Kasumi-1 (cell line): ENCODE measurements around the gene RGS9BP.
"Not testable (repeated sequence)": the region's sequence is repeated elsewhere in the genome, so short reads cannot be mapped to it uniquely, and the experiment has no call there.

Source experiments
- DNase-seq, 2 experiments: peaks; one replicate each; lab custom pipeline; 2025; lab: John Stamatoyannopoulos, UW

RGS9BP gene

GRCh38 chr19:32671883-32672593 lies 3.6 kb upstream of the RGS9BP start:
- DNase-seq, result no peak

- no peak for DNase-seq
These were observed 2.8 kb upstream of the RGS9BP start for GRCh38 chr19:32672841-32673240.

GRCh38 chr19:32673573-32673972 lies 2.1 kb upstream of the RGS9BP start:
- no peak for DNase-seq

DNA sequence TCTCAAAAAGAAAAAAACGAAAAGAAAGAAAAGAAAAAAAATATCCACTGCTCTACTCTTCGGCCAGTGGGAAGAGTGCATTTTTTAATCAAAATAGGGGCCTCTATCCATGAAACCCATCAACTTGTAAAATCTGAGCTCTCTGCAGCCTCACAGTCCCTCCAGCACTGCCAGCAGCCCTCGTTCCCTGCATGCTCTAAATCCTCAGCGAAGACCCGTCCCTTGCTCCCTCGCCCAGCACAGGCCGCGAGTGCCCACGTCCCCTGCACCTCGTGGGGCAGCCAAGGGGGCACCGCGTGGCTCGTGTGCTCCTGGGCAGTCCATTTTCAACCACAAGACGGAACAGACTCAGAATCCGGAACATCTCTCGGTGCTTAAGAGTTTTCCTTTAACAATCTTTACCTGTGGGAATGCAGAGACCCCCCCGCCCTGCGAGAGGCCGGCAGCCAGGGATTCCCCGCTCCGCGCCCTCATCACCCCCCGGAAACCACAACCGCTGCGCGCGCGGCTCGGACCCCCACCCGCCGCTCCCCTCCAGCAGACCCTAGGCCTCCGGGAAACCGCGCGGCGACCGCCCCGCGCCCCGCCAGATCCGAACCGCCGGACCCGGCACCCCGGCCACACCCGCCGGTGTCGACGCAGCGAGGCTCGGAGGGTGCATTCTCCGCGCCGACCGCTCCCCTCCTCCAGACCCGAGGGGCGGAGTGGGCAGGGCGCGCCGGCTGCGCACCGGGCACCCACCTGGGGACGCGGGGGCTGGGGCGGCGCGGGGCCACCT lies 1.3 kb upstream of the RGS9BP start:
- DNase-seq, result no peak

DNA sequence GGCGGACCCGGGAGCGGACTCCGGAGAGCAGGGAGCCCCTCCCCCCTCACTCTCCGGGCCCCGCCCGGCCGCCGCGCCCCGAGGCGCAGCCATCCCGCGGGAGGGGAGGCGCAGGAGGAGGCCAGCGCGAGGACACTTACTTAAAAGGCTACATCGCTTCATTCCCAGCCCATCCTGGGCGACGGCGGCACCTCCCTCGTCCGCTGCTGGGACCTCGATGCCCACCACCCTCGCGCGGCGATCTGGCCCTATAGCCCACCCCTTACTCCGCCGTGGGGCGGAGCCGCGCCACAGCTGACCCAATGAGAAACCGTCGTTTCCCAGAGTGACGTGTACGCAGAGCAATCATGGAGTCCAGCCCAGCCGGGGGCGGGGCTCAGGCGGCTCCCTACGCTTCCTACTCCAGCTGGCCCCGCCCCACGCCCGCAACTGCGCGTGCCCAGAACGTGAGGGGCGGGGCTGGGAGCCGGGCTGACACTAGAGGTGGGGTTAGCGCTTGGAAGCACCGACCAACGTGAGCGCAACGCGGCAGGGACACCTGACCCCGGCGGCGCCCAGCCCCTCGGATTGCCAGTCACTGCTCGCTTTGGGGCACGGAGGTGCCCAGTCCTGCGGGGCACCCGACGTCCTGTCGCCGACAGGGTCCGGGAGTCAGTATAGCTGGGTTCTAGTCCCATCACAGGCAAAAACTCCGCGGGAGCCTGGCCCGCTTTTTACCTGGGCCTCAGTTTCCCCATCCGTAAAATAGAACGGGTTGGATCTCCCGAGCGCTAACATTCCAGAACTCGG lies 523 bp upstream of the RGS9BP start, which contains the start of gene ANKRD27:
Gene ANKRD27, minus strand, starts transcription at position 250 of the 789 bp plus-strand sequence. CDS start 16,165 bp downstream, outside the sequence.
- peak; percentile 96 to 98 for DNase-seq

DNA sequence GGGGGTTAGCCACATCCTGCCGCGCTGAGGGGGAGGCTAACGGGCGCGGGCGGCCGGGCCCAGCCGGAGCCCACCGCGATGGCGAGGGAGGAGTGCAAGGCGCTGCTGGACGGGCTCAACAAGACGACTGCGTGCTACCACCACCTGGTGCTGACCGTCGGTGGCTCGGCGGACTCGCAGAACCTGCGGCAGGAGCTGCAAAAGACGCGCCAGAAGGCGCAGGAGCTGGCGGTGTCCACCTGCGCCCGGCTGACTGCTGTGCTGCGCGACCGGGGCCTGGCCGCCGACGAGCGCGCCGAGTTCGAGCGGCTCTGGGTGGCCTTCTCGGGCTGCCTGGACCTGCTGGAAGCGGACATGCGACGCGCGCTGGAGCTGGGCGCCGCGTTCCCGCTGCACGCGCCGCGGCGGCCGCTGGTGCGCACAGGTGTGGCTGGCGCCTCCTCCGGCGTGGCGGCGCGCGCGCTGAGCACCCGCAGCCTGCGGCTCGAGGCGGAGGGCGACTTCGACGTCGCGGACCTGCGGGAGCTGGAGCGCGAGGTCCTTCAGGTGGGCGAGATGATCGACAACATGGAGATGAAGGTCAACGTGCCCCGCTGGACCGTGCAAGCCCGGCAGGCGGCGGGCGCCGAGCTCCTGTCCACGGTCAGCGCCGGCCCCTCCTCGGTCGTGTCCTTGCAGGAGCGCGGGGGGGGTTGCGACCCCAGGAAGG lies 692 bp downstream of the RGS9BP start:
- no peak for DNase-seq

DNA sequence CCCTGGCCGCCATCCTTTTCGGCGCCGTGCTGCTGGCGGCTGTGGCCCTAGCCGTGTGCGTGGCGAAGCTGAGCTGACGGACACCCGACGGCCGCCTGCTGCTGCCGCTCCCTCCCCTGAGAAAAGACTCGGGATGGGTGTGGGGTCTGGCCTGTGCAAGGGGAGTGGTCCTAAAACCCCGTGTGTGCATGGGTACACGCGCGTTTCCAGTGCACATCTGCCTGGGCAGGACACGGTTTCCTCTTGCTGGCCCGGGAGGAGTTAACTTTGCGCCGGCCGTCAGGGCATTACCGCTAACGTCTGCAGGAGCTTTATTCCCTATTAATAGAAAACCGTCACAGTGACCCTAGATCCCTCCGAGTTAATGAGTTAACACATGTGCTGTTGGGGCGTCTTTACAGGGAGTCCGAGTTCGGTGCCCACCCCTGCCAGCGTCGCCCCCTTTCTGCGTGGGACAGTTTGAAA lies 1.3 kb downstream of the RGS9BP start:
- DNase-seq, result no peak

DNA sequence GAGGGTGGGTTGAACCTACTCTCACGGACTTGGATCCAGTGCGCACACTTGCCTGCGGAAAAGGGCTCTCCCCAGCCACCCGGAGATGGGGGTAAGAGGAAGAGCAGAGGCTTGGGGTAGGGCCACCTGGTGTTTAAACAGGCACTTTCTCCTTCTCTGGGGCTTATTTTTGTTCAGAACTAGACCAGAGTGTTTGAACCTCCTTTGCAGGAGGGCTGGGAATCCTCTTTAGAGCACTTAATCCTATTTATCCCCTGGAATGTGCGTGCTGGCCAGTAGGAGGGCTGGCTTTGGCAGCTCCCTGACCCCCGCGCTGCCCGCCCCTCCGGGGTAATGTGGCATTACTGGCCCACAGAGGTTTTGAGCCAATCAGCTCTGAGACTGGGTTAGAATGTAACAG lies 2.0 kb downstream of the RGS9BP start:
- DNase-seq, result peak; percentile 8 to 18

GRCh38 chr19:32680986-32681385 lies 5.3 kb downstream of the RGS9BP start:
- DNase-seq, result no peak

DNA sequence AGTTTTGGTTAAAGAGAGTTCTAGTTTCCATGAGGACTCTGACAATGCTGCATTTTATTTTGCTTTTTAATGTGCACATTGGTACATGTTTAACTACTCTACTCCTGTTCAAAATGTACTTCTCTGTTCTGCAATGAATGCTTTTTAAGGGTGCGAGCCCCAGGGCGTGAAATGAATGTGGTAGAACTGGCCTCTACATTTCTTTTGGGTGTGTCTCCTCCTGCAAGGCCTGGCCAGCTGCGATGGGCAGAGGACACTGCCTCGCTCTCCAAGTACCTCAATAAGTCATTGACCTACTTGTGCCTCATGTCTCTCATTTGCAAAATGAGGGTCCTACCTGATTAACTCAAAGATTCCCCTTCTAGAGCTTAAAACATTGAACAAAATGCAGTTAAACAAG lies 6.7 kb downstream of the RGS9BP start:
- DNase-seq, result no peak

- no peak for DNase-seq
These were observed 11.3 kb downstream of the RGS9BP start for GRCh38 chr19:32686847-32687475.

DNA sequence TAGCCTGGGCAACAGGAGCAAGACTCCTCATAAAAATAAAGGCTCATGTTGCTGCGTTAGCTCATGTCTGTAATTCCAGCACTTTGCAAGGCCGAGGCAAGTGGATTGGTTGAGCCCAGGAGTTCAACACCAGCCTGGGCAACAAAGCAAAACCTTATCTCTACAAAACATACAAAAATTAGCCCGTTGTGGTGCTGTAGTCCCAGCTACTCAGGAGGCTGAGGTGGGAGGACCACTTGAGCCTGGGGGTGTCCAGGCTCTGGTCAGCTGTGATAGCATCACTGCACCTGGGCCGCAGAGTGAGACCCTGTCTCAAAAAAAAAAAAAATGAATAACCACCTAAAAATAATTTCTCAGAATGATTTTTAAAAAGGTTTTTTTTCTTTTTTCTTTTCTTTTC lies 12.0 kb downstream of the RGS9BP start:
- DNase-seq, result no peak

DNA sequence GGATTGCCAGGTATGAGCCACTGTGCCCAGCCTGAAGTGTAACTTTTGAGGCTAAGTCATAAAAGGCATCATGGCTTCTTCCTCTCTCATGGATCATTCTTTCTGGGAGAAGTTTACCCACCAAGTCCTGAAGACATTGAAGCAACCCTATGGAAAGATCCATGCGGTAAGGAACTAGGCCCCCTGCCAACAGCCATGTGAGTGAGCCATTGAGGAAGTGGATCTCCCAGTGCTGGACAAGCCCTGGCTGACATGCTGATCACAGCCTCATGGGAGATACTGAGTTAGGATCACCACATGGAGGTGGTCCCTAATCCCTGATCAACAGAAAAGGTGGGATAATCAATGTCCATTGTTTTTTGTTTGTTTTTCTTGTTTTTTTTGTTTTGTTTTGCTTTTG lies 12.7 kb downstream of the RGS9BP start:
- no peak for DNase-seq

DNA sequence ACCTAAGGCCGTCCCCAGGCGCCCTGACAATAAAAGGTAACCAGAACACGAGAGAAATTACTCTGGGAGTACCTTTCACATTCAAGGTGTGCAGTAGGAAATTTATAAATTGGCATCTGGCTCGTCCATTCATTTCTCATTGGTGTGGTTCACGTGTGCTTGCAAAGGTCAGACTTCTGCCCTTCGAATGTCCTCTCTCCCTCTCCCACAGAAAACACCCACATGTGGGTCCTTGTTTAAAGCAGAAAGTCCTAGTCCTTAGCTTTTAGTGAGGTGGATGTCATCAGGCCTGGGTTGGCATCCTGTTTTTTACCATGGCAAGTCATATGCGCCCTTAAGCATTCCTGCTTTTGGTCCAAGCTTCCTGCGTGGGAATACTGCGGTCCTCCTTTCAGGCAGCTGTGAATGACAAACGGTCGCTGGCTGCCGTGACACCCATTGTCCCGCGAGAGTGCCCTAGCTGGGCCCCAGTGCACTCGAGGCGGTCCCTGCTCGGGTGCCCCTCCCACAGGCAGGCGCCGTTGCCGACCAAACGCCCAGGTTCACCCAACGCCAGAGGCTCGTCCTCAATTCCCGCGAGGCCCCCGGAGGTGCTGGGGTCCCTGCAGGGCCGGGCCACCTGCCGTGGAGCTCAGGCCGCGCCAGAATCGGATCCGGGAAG lies 15.8 kb downstream of the RGS9BP start, which contains the start of gene NUDT19:
Gene NUDT19, plus strand, starts transcription at position 531 of the 661 bp plus-strand sequence. CDS start 140 bp downstream, outside the sequence.
- peak; percentile 71 to 78 for DNase-seq

DNA sequence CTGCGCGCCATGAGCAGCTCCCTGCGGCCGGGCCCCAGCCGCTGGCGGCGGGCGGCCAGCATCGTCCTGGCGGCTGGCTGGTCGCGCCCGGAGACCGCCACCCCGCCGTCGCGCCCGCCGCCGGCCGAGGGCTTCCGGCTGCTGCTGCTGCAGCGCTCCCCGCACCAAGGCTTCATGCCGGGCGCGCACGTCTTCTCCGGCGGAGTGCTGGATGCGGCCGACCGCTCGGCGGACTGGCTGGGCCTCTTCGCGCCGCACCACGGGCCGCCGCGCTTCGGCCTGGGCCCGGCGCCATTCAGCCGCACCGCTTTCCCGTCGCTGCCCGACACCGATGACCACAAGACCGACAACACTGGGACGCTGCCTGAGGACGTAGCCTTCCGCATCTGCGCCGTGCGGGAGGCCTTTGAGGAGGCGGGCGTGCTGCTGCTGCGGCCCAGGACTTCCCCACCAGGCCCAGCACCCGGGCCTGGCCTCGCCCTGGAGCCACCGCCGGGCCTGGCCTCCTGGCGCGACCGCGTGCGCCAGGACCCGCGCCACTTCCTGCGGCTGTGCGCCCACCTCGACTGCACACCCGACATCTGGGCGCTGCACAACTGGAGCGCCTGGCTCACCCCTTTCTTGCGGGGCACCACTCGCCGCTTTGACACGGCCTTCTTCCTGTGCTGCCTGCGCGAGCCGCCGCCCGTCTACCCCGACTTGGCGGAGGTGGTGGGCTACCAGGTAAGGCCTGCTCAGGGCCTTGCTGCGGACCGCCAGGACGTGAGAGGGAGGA lies 16.5 kb downstream of the RGS9BP start:
- peak in 1 of 2 experiments; percentile 16 for DNase-seq

DNA sequence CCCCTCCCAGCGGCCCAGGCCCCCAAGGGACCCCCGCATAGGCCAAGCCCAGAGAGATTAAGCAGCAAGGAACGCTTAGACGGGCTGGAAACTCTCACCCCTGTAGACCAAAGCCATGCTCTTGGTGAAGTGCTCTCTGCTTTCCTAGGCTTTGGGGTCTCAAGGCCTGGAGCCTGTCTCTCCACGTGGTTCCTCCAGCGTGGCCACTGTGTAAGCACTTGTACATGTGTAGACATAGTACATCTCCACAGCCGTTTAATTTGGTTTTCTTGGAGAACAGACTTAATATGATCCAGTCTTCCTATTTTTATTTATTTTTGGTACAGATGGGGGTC lies 17.0 kb downstream of the RGS9BP start:
- DNase-seq, result peak in 1 of 2 experiments; percentile 12

- DNase-seq, result peak in 1 of 2 experiments; percentile 24
These were observed 17.8 kb downstream of the RGS9BP start for GRCh38 chr19:32693151-32694108.

- not testable (repeated sequence) for DNase-seq
These were observed 18.7 kb downstream of the RGS9BP start for GRCh38 chr19:32694316-32694715.

- not testable (repeated sequence) for DNase-seq
These were observed 19.2 kb downstream of the RGS9BP start for GRCh38 chr19:32694851-32695250.
